Fibroblast of lung (primary cell): ENCODE measurements around the gene FYN.

ENCODE experiments used
- CTCF ChIP-seq, 2 donors: IDR thresholded peaks in 1 of 2; conservative IDR thresholded peaks in 1 of 2; 1 replicate in 1 of 2; 2 replicates in 1 of 2; pipeline ENCODE4 v1.5.1; 2011 to 2012; ENCODE audit warnings: low read length in 2 of 2, control low read depth in 1 of 2, inconsistent platforms in 1 of 2, low read depth in 1 of 2, mild to moderate bottlenecking in 1 of 2
- EZH2 ChIP-seq: IDR thresholded peaks from 2 replicates; pipeline ENCODE4 v1.5.1; 2012; ENCODE audit warnings: low read length, control low read depth, mild to moderate bottlenecking; ENCODE audit errors: missing control alignments

- no peak for TF ChIP-seq CTCF (conservative IDR thresholded peaks at IDR 0.05 in 1 of 2, IDR thresholded peaks at IDR 0.05 in 1 of 2; ENCODE audit: low read depth in 1 of 2, low read length in 2 of 2)
- no peak for TF ChIP-seq EZH2
These were observed 113.1 kb downstream of the FYN start for GRCh38 chr6:111759836-111760785.
